OCI-LY7 (cell line): ENCODE measurements around the gene UBA6.

ENCODE experiments used
- EZH2phosphoT487 ChIP-seq: fragments of 200-600 bp; sonication (generic); IDR thresholded peaks from 2 replicates; pipeline ENCODE4 v1.6.1; 2018; ENCODE audit warnings: low read depth, borderline replicate concordance, mild to moderate bottlenecking, mixed run types, antibody characterized with exemption, low read length, moderate library complexity, mixed read lengths
- TF ChIP-seq, protein P1 (sequence below): fragments of 200-600 bp; sonication (generic); conservative IDR thresholded peaks from 2 replicates; pipeline ENCODE4 v1.5.1; 2014; ENCODE audit warnings: mild to moderate bottlenecking, antibody characterized with exemption, low read length, moderate library complexity, mixed read lengths

DNA sequence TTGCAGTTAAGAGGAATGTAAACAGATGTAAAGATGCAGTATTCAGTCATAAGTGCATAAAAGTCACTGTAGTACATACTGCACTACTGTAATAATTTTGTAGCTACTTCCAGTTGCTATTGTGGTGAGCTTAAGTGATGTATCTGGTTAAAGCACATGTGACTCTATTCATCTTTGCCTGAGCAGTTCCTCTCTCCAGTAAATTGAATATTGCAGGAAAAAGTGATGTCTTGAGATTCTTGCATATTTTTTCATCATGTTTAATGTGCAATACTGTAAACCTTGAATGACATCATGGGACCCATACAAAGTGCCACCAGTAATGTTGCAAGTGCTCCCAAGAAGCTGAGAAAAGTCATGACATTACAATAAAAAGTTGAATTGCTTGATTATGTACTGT lies 9.6 kb downstream of the UBA6 start:
- TF ChIP-seq, protein P1, sequence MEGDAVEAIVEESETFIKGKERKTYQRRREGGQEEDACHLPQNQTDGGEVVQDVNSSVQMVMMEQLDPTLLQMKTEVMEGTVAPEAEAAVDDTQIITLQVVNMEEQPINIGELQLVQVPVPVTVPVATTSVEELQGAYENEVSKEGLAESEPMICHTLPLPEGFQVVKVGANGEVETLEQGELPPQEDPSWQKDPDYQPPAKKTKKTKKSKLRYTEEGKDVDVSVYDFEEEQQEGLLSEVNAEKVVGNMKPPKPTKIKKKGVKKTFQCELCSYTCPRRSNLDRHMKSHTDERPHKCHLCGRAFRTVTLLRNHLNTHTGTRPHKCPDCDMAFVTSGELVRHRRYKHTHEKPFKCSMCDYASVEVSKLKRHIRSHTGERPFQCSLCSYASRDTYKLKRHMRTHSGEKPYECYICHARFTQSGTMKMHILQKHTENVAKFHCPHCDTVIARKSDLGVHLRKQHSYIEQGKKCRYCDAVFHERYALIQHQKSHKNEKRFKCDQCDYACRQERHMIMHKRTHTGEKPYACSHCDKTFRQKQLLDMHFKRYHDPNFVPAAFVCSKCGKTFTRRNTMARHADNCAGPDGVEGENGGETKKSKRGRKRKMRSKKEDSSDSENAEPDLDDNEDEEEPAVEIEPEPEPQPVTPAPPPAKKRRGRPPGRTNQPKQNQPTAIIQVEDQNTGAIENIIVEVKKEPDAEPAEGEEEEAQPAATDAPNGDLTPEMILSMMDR, result no peak
- TF ChIP-seq EZH2phosphoT487, result no peak
